T follicular helper cell (primary cell): ENCODE results near the gene NEXN.
"Not testable (repeated sequence)": the region's sequence is repeated elsewhere in the genome, so short reads cannot be mapped to it uniquely, and the experiment has no call there.

Experiments
- DNase-seq: peaks from one replicate; pipeline ENCODE4 v3.0.0-alpha.2; 2020; ENCODE audit warnings: low read depth

Gene NEXN

GRCh38 chr1:77906019-77906545 is 17.7 kb downstream of the NEXN start:
- no peak for DNase-seq

DNA sequence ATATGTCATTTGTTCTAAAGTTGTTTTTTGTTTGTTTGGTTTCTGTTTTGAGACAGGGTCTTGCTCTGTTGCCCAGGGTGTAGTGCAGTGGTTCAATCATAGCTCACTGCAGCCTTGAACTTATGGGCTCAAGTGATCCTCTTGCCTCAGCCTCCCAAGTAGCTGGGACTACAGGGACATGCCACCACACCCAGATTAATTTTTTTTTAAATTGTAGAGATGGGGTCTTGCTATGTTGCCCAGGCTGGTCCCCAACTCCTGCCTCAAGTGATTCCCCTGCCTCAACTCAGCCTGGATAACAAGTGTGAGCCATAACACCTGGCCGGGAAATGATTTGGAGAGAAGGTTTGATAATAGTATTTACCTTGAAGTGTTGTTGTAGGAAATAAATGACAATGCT is 18.2 kb downstream of the NEXN start:
- DNase-seq, result no peak

DNA sequence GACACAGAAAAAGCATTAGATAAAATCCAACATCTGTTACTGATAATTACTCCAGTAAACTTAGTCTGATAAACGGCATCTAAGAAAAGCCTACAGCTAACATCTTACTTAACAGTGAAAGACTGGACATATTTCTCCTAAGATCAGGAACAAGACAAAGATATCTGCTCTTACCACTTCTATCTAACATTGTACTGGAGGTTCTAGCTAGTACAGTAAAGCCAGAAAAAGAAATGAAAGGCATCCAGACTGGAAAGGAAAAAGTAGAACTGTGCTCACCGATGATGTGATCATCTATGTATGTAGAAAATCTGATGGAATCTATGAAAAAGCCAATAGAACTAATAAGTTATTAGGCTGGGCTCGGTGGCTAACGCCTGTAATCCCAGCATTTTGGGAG is 21.7 kb downstream of the NEXN start:
- no peak for DNase-seq

- not testable (repeated sequence) for DNase-seq
Observed at GRCh38 chr1:77918918-77919317, 30.5 kb downstream of the NEXN start.

DNA sequence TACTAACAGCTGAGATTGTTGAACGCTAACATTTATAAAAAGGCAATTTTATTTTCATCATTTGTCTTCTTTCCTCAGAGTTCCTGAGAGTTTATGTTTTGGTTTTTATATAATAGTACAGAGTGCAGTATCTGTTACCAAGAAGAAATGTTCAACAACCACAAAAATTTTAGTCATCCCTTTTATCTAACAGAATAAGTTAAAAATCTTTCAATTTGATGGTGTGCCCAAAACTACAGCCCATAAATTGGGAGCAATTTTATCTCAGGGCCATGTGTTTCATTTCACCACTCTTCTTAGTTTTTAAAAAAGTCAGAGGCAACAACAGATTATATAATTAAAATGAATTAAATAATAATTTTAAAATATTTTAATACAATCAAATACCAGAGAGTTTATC is 37.1 kb downstream of the NEXN start:
- DNase-seq, result no peak

GRCh38 chr1:77925956-77926355 is 37.5 kb downstream of the NEXN start:
- no peak for DNase-seq

DNA sequence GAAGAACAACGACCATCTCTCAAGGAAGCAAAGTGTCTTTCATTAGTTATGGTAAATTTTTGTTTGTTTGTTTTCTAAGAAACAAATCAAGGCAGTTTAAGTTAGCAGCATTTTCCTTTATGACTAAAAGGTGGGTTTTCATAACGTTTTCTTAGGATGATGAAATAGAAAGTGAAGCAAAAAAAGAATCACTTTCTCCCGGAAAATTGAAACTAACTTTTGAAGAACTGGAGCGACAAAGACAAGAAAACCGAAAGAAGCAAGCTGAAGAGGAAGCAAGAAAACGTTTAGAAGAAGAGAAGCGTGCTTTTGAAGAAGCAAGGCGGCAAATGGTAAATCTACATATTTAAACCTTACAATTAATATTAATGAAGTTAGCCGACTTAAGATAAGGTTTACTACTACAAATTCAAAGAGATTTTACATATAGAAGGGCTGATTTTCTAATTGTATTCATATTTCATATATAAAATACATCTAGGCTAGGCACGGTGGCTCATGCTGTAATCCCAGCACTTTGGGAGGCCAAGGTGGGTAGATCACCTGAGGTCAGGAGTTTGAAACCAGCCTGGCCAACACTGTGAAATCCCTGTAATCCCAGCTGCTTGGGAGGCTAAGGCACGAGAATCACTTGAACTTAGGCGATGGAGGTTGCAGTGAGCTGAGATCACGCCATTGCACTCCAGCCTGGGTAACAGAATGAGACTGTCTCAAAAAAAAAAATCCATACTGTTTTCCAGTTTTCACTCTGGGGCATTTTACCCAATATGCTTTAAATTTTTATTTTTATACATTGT is 38.3 kb downstream of the NEXN start:
- no peak for DNase-seq

DNA sequence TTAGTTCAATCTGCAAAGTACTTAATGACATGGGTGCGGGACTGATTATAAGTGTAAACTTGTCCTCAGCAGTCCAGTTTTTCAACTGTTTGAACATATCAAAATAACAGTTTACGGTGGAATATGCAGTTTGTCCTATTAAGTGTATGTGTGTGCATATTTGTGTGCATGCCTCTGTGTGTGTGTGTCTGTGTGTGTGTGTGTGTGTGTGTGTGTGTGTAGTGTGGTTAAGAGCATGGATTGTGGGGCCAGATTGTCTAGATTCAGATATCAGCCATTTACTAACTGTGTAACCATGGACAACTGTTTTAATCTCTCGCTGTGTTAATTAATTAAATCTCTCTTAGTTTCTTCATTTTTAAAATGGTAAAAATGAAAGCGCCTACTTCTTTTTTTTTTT is 39.0 kb downstream of the NEXN start:
- no peak for DNase-seq

GRCh38 chr1:77929806-77930205 is 41.4 kb downstream of the NEXN start:
- no peak for DNase-seq

DNA sequence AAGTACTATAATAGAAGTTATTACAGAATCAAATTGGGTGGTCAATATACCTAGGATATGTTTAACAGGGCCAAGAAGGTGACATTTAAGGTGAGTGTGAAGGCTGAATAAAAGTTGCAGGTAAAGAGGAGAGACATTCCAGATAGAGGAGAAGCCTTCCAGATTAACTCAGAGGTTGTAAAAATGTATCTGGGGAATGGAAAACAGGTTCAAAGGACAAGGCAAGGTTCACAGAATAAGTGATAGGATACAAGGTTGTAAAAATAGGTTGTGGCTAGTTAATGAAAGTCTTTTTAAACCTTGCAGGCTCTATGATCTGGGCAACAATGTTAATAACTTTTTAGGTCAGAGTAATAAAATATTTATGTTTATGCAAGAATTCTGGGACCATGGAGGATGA is 50.2 kb downstream of the NEXN start:
- no peak for DNase-seq

DNA sequence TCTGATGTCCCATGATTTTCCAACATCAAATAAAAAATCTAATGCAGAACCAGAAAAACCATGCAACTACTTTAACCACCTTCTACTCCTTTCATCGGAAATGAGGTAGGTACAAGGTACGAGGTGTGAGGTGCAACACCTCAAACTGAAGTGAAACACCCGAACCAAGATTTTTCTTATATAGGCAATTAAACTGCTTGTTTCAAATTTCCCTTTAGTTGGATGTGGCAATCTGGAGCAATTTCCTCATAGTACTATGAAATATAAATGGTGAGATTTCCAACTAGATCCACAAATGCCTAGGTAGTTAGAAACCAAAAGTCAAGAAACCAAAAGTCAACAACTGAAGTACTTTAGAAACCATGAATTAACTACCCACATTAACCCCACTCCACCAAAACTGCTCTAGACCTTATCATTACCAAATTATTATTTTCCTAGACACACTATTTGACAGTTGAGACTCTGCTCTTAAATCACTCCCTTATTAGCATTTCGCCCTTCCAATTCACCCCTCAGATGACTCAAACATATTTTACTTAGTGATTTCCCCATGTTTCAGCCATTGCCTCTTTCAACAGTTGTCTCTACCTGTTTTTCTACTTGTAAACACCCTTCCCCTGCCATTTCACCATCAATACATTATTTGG is 52.6 kb downstream of the NEXN start:
- DNase-seq, result no peak

DNA sequence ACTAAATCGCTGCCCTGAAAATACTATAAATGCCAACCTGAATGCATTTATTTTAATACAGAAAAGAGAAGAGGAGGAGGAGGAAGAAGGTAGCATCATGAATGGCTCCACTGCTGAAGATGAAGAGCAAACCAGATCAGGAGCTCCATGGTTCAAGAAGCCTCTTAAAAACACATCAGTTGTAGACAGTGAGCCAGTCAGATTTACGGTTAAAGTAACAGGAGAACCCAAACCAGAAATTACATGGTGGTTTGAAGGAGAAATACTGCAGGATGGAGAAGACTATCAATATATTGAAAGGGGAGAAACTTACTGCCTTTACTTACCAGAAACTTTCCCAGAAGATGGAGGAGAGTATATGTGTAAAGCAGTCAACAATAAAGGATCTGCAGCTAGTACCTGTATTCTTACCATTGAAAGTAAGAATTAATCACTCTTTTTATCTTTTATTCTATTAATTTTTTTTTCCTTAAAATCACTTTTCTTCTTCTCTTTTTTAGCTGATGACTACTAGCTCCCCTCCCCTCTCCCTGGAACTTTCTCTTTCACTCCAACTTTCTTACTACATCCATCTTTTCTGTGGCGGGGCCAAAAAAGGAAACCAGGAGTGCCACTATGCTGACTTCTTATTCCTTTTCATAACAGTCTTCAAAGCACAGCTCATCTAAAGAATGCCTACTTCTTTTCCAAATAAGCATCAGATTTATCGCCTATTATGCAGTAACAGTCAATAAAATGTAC is 54.1 kb downstream of the NEXN start:
- no peak for DNase-seq

GRCh38 chr1:77945345-77945744 is 56.9 kb downstream of the NEXN start:
- no peak for DNase-seq

GRCh38 chr1:77948841-77949424 is 60.5 kb downstream of the NEXN start:
- DNase-seq, result no peak

DNA sequence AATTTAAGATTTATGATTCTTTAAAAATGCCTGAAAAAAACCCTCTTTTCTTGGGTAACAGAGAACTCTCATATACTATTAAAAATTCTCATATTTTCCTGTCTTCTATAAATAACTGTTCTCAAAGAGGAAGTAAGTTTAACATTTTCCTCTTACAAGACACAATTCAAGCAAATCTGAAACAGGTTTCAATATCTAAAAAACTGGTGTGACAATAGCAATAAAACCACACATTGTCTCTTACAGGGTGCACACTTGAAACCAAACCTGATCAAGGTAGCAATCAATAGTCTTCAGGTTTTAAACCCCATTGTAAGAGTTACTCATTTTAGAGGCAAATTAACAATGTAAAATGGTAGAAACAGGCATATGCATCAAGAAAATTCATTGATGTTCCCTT is 62.4 kb downstream of the NEXN start:
- DNase-seq, result no peak

DNA sequence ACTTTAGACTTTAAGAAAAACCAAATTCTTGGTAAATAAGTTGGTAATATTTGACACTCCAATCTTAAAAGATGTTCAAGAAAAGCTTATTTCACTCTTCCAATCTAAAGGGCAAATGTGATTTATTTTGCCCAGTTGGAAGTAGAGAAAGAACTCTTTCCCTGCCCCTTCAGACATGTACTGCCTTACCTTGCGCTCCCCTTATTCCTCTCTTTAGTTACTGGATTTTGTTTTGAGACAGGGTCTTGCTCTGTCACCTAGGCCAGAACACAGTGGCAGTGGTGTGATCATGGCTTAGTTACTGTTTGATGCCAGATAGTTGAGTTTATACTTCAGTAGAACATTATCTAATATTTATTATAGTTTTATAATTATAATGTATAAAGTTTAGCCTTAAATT is 62.9 kb downstream of the NEXN start:
- no peak for DNase-seq

GRCh38 chr1:77953907-77954306 is 65.5 kb downstream of the NEXN start:
- no peak for DNase-seq

- no peak for DNase-seq
Observed at GRCh38 chr1:77954521-77954920, 66.1 kb downstream of the NEXN start.

GRCh38 chr1:77955709-77956108 is 67.3 kb downstream of the NEXN start:
- no peak for DNase-seq

DNA sequence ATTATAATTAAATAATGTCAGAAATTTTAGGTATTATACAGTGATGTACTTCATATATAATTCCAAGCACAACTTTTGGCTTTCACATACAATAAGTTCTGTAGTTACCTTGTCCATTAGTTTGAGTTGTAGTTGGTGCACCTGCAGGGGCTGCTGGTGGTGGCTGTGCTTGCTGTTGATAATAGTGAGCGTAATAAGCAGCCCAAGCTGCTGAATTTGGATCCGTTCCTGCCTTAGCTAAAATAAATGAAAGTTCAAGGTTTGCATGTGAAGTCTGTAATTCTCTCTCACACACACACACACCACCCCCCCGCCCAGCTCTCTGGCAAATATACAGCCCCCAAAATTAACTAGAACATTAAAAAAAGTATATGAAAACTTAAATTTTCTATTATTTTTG is 68.0 kb downstream of the NEXN start:
- no peak for DNase-seq

DNA sequence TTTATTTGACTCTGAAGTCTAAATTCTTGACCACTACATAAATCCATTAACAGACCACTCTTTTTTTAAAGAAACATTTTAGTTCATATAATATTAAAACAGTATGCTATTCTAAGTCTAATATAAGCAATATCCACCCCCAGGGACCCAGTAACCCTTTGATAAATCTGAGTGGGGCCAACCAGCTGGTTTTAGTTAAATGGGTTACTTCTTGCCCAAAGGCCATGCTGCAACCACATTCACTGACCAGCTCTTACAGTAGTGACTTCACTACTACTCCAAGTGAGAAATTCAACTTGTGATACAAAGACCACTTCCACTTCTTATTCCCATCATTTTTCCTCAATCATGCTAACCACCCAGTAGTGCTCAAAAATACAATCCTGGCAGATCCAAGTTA is 70.0 kb downstream of the NEXN start:
- DNase-seq, result no peak

DNA sequence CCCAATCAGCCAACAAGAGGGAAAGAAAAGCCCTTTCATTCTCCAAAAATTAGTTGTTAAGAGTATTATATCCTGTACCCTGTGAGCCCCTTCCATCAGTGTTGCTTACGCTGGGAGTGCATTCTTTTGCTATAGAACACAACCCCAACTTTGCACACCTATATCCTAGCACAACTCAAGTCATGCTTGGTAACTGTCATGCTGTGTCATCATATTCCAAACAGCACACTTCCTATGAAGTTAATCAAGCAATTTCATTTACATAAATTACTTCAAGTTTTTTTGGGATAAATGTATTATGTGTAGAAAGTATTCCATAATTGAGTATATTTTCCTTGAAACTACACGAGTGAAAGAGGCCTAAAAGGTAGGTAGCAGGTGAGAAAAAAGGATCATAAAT is 70.4 kb downstream of the NEXN start:
- no peak for DNase-seq
